ENCODE results near the gene RCSD1.

GRCh38 chr1:167666416-167666815, 36.4 kb downstream of the RCSD1 start:
- TF ChIP-seq CTCF (IDR thresholded peaks at IDR 0.05) (no peak), POLR2A (IDR thresholded peaks at IDR 0.05) (no peak)

Data from stomach (tissue), 4 donors.